A673 (cell line): Measurements from ENCODE around the gene CLCN2. TPM values are rescaled to one million over a fixed set of nuclear protein-coding genes. Genes with fewer than 3 reads are reported as not detected.
A peak's percentile ranks its signal among the peaks of the same experiment; 100 is the strongest.

Source experiments
- BruUV-seq: library from RNA; stranded (reverse); fragments of 400-500 nt; replicated peaks from 2 replicates; lab custom pipeline; 2021; lab: Mats Ljungman, UMichigan
- CTCF ChIA-PET: fragments of 300-600 bp; sonication (Branson Sonifier 250); formaldehyde crosslinking; loops from one replicate; lab custom pipeline; 2022; ENCODE audit warnings: antibody characterized with exemption; lab: Charles Lee
- POLR2A ChIA-PET: fragments of 300-600 bp; sonication (Branson Sonifier 250); formaldehyde crosslinking; loops from one replicate; lab custom pipeline; 2022; ENCODE audit warnings: antibody characterized with exemption; ENCODE audit not compliant: low non-redundant PET; lab: Charles Lee
- DNase-seq: peaks from one replicate; pipeline ENCODE4 v3.0.0-alpha.2; 2015; ENCODE audit warnings: low spot score
- H3K27ac ChIP-seq: fragments of 200-600 bp; sonication (generic); 2 replicates; pipeline ENCODE4 v1.5.1; 2016; ENCODE audit warnings: mixed run types, low read depth, mild to moderate bottlenecking, mixed read lengths, antibody characterized with exemption, low read length; ENCODE audit not compliant: poor library complexity, severe bottlenecking
- H3K27me3 ChIP-seq: fragments of 200-600 bp; sonication (generic); replicated peaks from 2 replicates; pipeline ENCODE4 v1.6.1; 2017; ENCODE audit warnings: mixed run types, low read depth, mild to moderate bottlenecking, mixed read lengths, antibody characterized with exemption, low read length; ENCODE audit not compliant: insufficient read depth, poor library complexity
- H3K36me3 ChIP-seq: fragments of 200-600 bp; sonication (generic); 2 replicates; pipeline ENCODE4 v1.6.1; 2016; ENCODE audit warnings: mixed run types, mild to moderate bottlenecking, mixed read lengths, antibody characterized with exemption, low read length; ENCODE audit not compliant: insufficient read depth, poor library complexity, severe bottlenecking
- H3K4me1 ChIP-seq: fragments of 200-600 bp; sonication (generic); 2 replicates; pipeline ENCODE4 v1.6.1; 2017; ENCODE audit warnings: mixed run types, mild to moderate bottlenecking, mixed read lengths, antibody characterized with exemption, low read length; ENCODE audit not compliant: insufficient read depth, poor library complexity, severe bottlenecking
- H3K4me3 ChIP-seq: fragments of 200-600 bp; sonication (generic); 2 replicates; pipeline ENCODE4 v1.5.1; 2016; ENCODE audit warnings: low read depth, mixed run types, mild to moderate bottlenecking, mixed read lengths, low read length; ENCODE audit not compliant: poor library complexity, severe bottlenecking
- H3K9me3 ChIP-seq: fragments of 200-600 bp; sonication (generic); 2 replicates; pipeline ENCODE4 v1.6.1; 2016; ENCODE audit warnings: mixed run types, low read depth, mild to moderate bottlenecking, mixed read lengths, antibody characterized with exemption, low read length; ENCODE audit not compliant: poor library complexity, severe bottlenecking
- EZH2 ChIP-seq: fragments of 200-600 bp; sonication (generic); IDR thresholded peaks from 2 replicates; pipeline ENCODE4 v1.6.1; 2017; ENCODE audit warnings: borderline replicate concordance, low read depth, mild to moderate bottlenecking, mixed read lengths, antibody characterized with exemption, low read length; ENCODE audit not compliant: poor library complexity, severe bottlenecking
- intact Hi-C: fragments of 100-400 bp; cut with micrococcal nuclease; formaldehyde crosslinking; loops from one replicate; pipeline ENCODE4 v1.10.0; 2022; ENCODE audit not compliant: unreplicated experiment
- total RNA-seq: library from RNA; stranded (reverse); gene quantifications from 2 replicates; pipeline ENCODE4 v1.2.3, GENCODE V29; 2021
- TF ChIP-seq, protein P1 (sequence below): fragments of 300-800, 200-600 bp; sonication (generic); conservative IDR thresholded peaks from 2 replicates; pipeline ENCODE4 v1.5.1; 2017; ENCODE audit warnings: low read depth, mild to moderate bottlenecking, antibody characterized with exemption, low read length, moderate library complexity, mixed read lengths

Gene CLCN2
- total RNA-seq, 1 experiment from 2014 or later, result 11.2 TPM

GRCh38 chr3:184352897-184353545, 8.4 kb downstream of the CLCN2 start:
- no peak overlapping the region for H3K4me3 ChIP-seq
- no peak overlapping the region for H3K27ac ChIP-seq
- DNase-seq, result no peak
- peaks cover 5% of the 10 kb centered on the region for H3K36me3 ChIP-seq
- intact Hi-C loops, result no loop called here
- ChIA-PET POLR2A (no interaction called here), CTCF (interaction anchor here (0.9 to 1.1 kb wide), 2 partner anchors 9 to 19 kb away, joined by 4 to 5 read pairs; no protein-coding TSS in a partner anchor)
- no peaks in the 10 kb centered on the region for H3K27me3 ChIP-seq
- TF ChIP-seq EZH2, result no peak
- TF ChIP-seq, protein P1, sequence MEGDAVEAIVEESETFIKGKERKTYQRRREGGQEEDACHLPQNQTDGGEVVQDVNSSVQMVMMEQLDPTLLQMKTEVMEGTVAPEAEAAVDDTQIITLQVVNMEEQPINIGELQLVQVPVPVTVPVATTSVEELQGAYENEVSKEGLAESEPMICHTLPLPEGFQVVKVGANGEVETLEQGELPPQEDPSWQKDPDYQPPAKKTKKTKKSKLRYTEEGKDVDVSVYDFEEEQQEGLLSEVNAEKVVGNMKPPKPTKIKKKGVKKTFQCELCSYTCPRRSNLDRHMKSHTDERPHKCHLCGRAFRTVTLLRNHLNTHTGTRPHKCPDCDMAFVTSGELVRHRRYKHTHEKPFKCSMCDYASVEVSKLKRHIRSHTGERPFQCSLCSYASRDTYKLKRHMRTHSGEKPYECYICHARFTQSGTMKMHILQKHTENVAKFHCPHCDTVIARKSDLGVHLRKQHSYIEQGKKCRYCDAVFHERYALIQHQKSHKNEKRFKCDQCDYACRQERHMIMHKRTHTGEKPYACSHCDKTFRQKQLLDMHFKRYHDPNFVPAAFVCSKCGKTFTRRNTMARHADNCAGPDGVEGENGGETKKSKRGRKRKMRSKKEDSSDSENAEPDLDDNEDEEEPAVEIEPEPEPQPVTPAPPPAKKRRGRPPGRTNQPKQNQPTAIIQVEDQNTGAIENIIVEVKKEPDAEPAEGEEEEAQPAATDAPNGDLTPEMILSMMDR, result no peak
- no TSS peak for BruUV-seq
- peaks cover 9% of the 10 kb centered on the region for H3K4me1 ChIP-seq
- H3K9me3 ChIP-seq, result no peaks in the 10 kb centered on the region

DNA sequence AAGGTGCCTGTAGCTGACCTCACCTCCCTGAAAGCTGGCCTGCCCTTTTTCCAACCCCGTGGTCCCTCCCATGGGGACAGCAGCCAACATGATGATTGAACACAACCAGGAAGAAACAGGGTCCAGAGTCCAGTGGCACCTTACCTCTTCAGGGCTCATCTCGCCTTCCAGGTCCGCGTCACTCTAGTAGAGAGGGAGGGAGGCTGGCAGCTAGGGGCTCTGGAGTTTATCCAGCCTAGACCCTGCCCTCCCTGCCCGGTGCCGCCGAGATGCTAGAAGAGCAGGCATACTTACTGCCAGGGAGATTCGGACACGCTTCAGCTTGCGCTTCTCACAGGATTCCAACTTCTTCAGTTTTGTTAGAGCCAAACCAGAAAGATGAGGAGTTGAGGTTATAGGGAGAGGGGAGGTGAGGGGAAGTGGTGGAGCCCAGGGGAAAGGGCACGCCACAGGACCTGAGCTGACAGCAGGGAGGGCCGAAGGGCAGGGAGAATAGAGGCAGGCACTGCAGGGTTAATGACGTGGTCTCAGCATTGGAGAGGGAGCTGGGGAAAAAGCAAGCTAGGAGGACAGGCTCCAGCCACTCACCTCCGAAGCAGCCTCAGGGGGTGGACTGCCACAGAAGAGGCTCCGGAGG, 9.1 kb downstream of the CLCN2 start:
- POLR2A ChIA-PET, result no interaction called here

DNA sequence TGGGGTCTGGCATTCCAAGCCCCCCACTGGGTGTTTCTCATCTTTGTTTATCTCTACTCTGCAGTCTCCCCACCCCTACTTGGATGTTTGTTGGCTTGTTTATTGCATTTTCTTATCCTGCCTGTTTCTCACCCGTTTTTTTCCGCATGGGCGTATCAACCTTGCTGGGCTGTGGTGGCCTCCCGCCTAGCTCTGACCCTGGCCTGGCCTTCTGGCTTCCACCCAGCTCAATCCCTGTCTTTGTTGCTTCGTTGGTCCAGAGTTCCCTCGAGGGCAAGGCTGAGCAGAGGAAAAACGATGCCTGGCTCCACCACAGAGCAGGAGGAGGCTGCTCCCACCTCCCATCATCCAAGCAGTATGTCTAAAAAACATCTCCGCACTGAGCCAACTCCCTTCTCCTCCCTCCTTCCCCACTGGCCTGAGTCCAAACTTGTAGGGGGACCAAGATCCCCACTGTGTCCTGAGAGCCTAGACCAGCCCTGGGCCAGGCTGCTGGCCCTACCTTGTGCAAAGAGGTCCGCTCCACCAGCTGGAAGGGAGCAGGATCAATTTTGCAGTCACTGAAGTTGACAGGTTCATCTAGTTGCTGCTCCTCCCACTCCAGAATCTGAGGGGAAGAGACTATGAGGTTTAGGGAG, 9.8 kb downstream of the CLCN2 start:
- Histone ChIP-seq H3K27me3 (no peaks in the 10 kb centered on the region), H3K4me3 (no peak overlapping the region), H3K27ac (peak overlapping the region; percentile 37), H3K4me1 (peaks cover 15% of the 10 kb centered on the region), H3K36me3 (peaks cover 5% of the 10 kb centered on the region), H3K9me3 (no peaks in the 10 kb centered on the region)
- no TSS peak for BruUV-seq
- TF ChIP-seq, protein P1, result no peak
- TF ChIP-seq EZH2, result no peak
- ChIA-PET POLR2A (no interaction called here), CTCF (no interaction called here)
- intact Hi-C loops, result no loop called here
- no peak for DNase-seq

More for the DNA sequence above, 9.1 kb downstream of the CLCN2 start:
- Histone ChIP-seq H3K36me3 (peaks cover 5% of the 10 kb centered on the region), H3K4me3 (no peak overlapping the region), H3K4me1 (peaks cover 15% of the 10 kb centered on the region), H3K27ac (peak overlapping the region; percentile 37), H3K27me3 (no peaks in the 10 kb centered on the region), H3K9me3 (no peaks in the 10 kb centered on the region)
- TF ChIP-seq, protein P1, result no peak
- TF ChIP-seq EZH2, result no peak
- DNase-seq, result no peak
- CTCF ChIA-PET, result no interaction called here
- BruUV-seq, result no TSS peak
- intact Hi-C loops, result no loop called here
